Muscle of arm (tissue), 12 donors: Measurements from ENCODE around the gene KNOP1. TPM values are rescaled to one million over a fixed set of nuclear protein-coding genes. Genes with fewer than 3 reads are reported as not detected.
"Not testable (repeated sequence)": the region's sequence is repeated elsewhere in the genome, so short reads cannot be mapped to it uniquely, and the experiment has no call there.

Experiments
- DNase-seq: peaks from one replicate; pipeline ENCODE4 v3.0.0-alpha.2; 2013
- polyA plus RNA-seq, 12 donors: library from polyadenylated mRNA; unstranded; fragments of 120-200 nt; gene quantifications; one replicate each; pipeline ENCODE4 v1.2.1, GENCODE V29; 2013; ENCODE audit not compliant: insufficient read length in 12 of 12

KNOP1 gene
- polyA plus RNA-seq, 12 donors: 21.1 to 50.0 (median 25.5) TPM; not detected in 1

DNA sequence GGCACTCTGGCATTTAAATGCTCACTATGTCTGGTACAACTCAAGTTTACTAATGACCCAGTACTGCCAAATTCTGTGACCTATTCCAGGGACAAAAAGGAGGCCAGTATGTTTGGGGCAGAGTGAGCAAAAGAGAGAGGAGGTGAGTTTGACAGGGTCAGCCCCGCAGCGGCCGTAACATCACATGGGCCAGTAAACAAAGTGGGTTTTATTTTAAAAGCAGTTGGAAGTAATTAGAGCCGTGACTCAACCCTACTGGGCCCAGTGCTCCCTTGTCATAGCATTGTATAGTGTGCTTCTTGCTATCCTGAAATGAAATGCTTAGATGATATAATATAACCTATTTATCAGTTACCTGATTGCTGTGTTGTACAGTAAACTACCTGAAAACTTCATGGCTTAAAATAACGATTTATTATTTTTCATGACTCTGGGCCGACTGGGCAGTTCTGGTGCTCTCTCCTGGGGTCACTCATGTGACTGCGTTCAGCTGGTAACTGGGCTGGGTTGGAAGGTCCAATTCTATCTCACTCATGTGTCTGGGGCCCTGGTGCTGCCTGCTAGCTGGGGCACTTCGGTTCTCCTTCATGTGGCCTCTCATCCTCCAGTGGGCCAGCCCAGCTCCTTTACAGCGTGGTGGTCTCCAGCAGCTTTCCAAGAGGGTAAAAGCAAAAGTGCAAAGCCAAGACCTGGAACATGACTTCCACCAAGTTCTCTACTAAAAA, 27.4 kb upstream of the KNOP1 start:
- no peak for DNase-seq

GRCh38 chr16:19744670-19745069, 26.6 kb upstream of the KNOP1 start:
- DNase-seq: no peak

- no peak for DNase-seq
Measured at GRCh38 chr16:19743816-19744159, 25.8 kb upstream of the KNOP1 start.

GRCh38 chr16:19741354-19741753, 23.3 kb upstream of the KNOP1 start:
- DNase-seq: no peak

- no peak for DNase-seq
Measured at GRCh38 chr16:19737306-19738038, 19.4 kb upstream of the KNOP1 start.

DNA sequence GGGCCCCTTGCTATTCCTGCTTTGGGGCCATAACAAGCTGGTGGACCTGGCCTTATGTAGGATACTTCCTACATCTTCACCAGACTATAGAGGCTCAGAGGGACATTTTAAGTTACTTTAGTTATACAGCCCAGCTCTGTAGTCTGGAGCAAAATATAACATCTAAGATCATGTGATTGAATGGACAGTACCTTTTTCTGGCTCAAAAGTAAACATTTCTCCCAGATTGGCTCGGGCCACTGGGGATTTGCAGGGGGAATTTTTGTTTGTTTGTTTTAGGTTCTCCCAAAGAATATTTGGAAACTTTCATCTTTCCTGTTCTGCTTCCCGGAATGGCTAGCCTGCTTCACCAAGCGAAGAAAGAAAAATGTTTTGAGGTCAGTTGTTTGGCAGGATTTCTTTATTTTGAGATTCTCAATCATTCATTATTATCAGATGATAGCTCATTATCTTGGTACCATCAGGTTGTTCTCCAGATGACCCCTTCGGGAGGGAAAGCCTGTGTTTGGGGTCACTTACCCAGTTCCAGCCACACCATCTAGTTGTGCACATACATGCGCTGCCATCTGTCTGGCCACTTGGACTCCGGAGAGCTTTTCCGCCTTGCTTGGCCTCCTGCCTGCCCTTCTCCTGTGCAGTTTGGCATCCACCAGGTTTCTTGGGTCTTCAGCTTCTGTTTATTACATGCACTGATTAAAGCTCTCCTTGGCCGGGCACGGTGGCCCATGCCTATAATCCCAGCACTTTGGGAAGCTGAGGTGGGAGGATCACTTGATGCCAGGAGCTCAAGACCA, 17.2 kb upstream of the KNOP1 start:
- DNase-seq: no peak

DNA sequence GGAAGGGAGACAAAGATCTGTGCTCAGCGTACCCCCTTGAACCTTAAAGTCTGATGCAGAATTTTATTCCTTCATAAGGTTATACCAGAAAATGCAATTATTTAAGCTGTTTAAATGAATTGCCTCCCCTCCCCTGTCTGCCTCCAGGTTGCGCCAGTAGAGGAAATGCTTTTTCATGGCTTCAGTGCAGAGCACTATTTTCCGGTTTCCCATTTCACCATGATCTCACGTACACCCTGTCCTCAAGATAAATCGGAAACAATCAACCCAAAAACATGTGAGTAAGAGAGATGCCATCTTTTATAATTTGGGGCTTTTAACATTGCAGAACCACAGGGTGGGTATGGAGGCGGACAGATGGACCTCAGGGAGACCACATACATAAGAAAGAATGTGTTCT, 15.5 kb upstream of the KNOP1 start:
- DNase-seq: no peak

DNA sequence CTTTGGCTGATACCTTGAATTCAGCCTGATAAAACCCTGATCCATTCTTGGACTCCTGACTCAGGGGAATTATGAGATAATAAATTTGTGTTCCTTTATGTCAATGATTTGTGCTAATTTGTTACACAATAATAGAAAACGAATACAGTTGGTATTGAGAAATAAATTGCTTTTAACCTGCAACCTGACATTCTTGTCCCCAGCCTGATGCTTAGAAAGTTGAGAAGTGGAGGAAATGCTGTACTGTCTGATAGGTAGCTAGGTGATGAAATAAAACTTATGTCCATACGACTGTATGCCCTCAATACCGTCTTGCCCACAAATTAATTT, 10.6 kb upstream of the KNOP1 start:
- no peak for DNase-seq

GRCh38 chr16:19722981-19723380, 5.0 kb upstream of the KNOP1 start:
- no peak for DNase-seq

DNA sequence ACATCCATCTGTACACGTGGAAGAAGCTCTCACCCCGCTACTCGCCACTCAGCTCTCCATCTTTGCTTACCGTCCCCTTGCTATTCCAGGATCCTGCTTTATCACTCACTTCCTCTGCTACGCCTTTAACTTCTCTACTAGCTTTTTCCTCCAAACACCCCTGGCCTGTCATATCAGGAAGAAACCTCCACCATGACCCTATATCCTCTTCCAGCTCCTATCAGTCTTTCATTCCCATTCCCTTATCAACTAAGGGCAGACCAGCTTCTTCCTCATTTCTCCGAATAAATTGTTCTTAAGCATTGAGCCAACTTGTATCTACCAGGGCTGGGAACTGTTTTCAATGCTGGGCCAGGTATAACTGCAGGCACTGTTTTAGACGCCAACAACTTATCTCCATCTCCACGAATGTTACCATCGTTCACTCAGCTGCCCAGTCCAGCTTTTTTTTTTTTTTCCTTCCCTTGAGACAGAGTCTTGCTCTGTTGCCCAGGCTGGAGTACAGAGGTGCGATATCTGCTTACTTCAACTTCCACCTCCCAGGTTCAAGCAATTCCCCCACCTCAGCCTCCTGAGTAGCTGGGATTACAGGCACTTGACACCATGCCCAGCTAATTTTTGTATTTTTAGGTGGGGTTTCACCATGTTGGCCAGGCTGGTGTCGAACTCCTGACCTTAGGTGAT, 4.4 kb upstream of the KNOP1 start:
- DNase-seq: no peak

DNA sequence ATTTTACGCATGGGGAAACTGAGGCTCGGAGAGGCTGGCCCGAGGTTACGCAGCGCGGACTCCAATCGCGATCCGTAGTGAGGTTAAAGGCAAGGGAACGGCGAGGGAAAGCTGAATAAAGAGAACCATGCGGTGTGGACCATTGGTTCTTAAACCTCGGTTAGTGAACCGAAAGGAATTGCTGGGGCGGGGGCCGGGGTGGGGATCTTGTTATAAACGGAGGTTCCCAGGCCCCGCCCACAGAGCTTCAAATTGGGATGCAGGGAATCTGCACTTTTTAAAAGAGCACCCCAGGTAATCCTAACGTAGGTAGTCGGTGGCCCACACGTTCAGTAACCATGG, 568 bp upstream of the KNOP1 start:
- DNase-seq: no peak

GRCh38 chr16:19717314-19717713, 713 bp downstream of the KNOP1 start:
- no peak for DNase-seq

DNA sequence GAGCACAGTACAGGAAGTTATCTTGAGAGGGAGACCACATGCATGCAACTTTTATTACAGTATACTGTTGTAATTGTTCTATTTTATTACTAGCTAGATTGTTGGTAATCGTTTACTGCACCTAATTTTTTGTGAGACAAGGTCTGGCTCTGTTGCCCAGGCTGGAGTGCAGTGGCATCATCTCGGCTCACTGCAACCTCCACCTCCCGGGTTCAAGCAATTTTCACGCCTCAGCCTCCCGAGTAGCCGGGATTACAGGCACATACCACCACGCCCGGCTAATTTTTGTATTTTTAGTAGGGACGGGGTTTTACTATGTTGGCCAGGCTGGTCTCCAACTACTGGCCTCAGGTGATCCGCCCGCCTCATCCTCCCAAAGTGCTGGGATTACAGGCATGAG, 1.3 kb downstream of the KNOP1 start:
- not testable (repeated sequence) for DNase-seq

- DNase-seq: no peak
Measured at GRCh38 chr16:19716183-19716582, 1.8 kb downstream of the KNOP1 start.

DNA sequence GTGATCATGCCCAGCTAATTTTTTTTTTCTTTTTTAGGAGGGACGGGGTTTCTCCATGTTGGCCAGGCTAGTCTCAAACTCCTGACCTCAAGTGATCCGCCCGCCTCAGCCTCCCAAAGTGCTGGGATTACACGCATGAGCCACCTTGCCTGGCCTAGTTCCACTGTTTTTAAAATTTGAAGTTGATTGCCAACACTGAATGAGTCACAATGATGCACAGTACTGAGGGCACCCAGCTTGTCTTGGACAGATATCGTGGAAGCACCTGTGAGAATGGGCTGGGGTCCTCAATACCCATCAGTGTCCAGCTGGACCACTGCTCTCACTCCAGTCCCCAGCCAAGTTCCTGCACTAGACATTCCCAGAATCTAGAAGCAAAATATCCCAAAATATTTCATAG, 2.5 kb downstream of the KNOP1 start:
- no peak for DNase-seq

GRCh38 chr16:19713697-19714096, 4.3 kb downstream of the KNOP1 start:
- DNase-seq: no peak

DNA sequence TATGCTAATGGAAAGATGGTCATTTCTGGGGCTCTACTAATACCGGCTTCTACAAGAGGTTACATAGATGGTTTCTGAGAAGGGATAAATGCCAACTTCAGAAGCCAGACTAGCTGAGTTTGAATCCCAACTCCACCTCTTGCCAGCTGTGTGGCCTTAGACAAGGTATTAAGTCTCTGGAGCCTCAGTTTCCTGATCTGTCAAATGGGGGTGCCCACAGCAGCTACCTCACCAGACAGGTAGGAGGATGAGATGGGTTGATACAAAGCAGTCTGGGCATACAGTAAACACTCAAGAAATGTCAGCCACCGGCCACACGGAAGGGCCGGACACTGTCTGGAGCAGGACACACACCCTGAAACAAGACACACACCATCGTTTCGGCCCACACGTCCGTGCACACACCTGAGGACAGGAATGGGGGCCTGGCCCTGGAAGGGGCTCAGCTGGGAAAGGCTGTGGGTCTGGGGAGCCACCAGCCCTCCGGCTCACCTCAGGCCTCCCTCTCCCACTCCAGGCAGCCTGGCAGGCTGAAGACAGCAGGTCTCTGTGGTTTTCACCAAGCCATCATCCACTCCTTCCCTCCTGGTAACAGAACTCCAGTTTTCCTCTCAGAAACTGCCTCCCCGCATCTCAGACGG, 5.5 kb downstream of the KNOP1 start:
- no peak for DNase-seq

DNA sequence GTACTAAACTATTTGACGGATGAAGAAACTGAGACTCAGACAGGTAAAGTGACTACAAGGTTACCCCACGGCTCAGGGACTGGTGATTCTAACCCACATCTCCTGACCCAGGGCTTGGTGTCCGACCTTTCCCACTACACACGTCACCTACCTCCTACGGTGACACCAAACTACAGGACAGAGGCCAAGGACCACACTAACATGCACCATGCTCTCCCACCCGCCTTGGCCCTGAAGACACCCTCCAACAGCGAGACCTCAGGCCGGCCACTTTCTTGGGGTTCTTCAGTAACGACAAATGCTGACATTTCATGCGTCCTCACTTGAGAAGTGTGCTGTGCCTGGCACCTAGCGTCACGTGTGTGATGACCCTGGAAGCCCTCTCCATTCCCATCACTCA, 6.4 kb downstream of the KNOP1 start:
- no peak for DNase-seq

DNA sequence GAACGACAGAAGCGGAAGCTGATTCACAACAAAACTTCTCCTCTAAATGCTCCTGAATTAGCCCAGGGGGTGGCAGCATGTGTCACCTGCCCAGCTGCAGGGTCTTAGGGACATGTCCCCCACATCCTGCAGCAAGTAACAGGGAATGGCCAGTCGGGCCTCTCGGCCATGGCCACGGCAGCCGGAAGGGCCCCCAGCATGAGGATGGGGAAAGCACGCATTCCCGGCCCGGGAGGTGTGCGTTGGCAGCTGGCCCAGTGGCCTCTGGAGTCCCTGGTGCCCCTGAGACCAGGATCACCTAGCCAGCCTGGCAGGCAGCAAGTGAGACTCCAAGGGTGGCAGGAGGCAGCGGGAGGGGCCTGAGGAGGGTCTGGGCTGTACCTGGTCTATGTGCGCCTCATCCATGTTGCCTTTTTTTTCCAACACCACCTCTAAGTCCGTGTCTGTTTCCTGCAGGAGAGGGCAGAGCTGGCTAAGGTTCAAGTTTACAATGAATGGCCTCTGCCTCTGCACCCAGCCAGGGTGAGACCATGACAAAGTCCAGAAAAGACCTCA, 7.0 kb downstream of the KNOP1 start:
- DNase-seq: no peak

GRCh38 chr16:19710191-19710908, 7.7 kb downstream of the KNOP1 start:
- no peak for DNase-seq
